ENCODE data around the gene LGALSL. TPM values are rescaled to one million over a fixed set of nuclear protein-coding genes. Genes with fewer than 3 reads are reported as not detected.

Gene LGALSL
- polyA plus RNA-seq, 1 of the 3 experiments (the other 2 are of a cell fraction): 6.5 TPM

- WGBS (ENCODE audit: low lambda C conversion rate): 63% methylated on average over 5 of the region's 5 CpGs
- DNase-seq: no peak
- Histone ChIP-seq H3K4me3 (ENCODE audit: low read depth in 2 of 2, low read length in 1 of 2) (no peak overlapping the region), H3K4me2 (no peak overlapping the region), H3F3A (replicated peaks; ENCODE audit: insufficient read depth) (no peaks in the 10 kb centered on the region), H3K79me2 (ENCODE audit: insufficient read depth) (no peaks in the 10 kb centered on the region), H4K20me1 (ENCODE audit: insufficient read depth) (no peaks in the 10 kb centered on the region), H3K27ac (ENCODE audit: low read depth in 2 of 2, low read length in 1 of 2) (no peak overlapping the region), H3K9me3 (no peaks in the 10 kb centered on the region), H3K27me3 (ENCODE audit: insufficient read depth) (no peaks in the 10 kb centered on the region), H3K9ac (no peak overlapping the region), H2AFZ (ENCODE audit: low read depth) (no peak overlapping the region), H3K36me3 (replicated peaks in 1 of 2; ENCODE audit: control insufficient read depth in 1 of 2, insufficient read depth in 2 of 2, low read length in 1 of 2) (peaks cover 6 to 17% of the 10 kb centered on the region in 2 experiments), H3K9me2 (no peaks in the 10 kb centered on the region), H3K4me1 (ENCODE audit: control insufficient read depth in 1 of 2, insufficient read depth in 2 of 2, low read depth in 1 of 2, low read length in 1 of 2) (peaks cover 0 to 5% of the 10 kb centered on the region in 2 experiments; a peak in 1 of 4 replicates)
- TF ChIP-seq TCF12 (IDR thresholded peaks at IDR 0.05) (no peak), GABPA (IDR thresholded peaks at IDR 0.05; ENCODE audit: low read depth) (no peak), PBX3 (IDR thresholded peaks at IDR 0.05) (no peak), FOXM1 (IDR thresholded peaks at IDR 0.05; ENCODE audit: low read depth) (no peak), JUND (IDR thresholded peaks at IDR 0.05) (no peak), NRF1 (IDR thresholded peaks at IDR 0.05; ENCODE audit: low read depth, low read length) (no peak), GATA2 (CRISPR knock-in tag; IDR thresholded peaks at IDR 0.05) (no peak), MEF2A (IDR thresholded peaks at IDR 0.05; ENCODE audit: borderline replicate concordance, low read depth) (no peak), ELF1 (IDR thresholded peaks at IDR 0.05) (no peak), CHD2 (IDR thresholded peaks at IDR 0.05; ENCODE audit: low read length, partially characterized antibody) (no peak), REST (IDR thresholded peaks at IDR 0.05; ENCODE audit: low read depth, low read length) (no peak), SMC3 (IDR thresholded peaks at IDR 0.05; ENCODE audit: low read depth, low read length) (no peak), EP300 (IDR thresholded peaks at IDR 0.05; ENCODE audit: borderline replicate concordance in 1 of 2, low read depth in 1 of 2, low read length in 1 of 2) (no peak), USF2 (IDR thresholded peaks at IDR 0.05; ENCODE audit: borderline replicate concordance, low read depth, low read length) (no peak), MAX (IDR thresholded peaks at IDR 0.05; ENCODE audit: low read depth) (no peak), TEAD4 (IDR thresholded peaks at IDR 0.05; ENCODE audit: borderline replicate concordance, insufficient read depth) (no peak), CTCF (IDR thresholded peaks at IDR 0.05) (no peak), EZH2phosphoT487 (IDR thresholded peaks at IDR 0.05; ENCODE audit: borderline replicate concordance, low read depth) (no peak)
- ChIA-PET CTCF (interaction anchor here (0.6 to 1.0 kb wide), 2 partner anchors 61 to 203 kb away, joined by 3 read pairs; no protein-coding TSS in a partner anchor), POLR2A (no interaction called here)
Observed at GRCh38 chr2:64462940-64463700, 9.2 kb downstream of the LGALSL start.
